SIG-M5 treated with dmso at 0.1 percent for 504 hours (cell line): ENCODE measurements around the gene PIP5KL1.

ENCODE experiments used
- DNase-seq: peaks from one replicate; lab custom pipeline; 2025; ENCODE audit not compliant: unreplicated experiment; lab: John Stamatoyannopoulos, UW

Gene PIP5KL1

GRCh38 chr9:127916720-127917581 is 13.6 kb downstream of the PIP5KL1 start, which contains the start of gene ST6GALNAC4:
Gene ST6GALNAC4 (minus strand): TSS chr9:127917041. CDS start chr9:127916419, 622 bp downstream.
- peak; percentile 78 for DNase-seq

- DNase-seq, result no peak
Measured at GRCh38 chr9:127915801-127916719, 14.5 kb downstream of the PIP5KL1 start.

DNA sequence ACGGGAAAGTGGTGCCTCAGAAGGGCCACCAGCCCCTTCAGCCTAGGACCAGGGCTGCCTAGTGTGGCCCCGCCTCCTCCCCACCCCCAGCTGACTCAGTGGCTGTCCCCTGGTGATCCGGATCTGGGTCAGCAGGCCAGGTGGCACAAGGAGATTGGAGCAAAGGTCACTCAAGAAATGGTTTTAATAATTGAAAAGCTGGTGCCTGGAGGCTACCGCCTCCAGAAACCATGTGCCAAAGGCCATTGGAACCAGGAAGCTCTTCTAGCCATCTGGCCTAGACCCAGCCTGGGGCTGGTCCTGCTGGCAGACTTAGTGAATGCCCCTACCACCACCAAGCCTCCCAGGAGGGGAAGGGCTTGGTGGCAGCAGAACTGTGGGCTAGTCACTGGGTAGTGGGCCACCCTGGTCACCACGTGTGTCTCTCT is 15.2 kb downstream of the PIP5KL1 start:
- no peak for DNase-seq

- no peak for DNase-seq
Measured at GRCh38 chr9:127913682-127914081, 16.9 kb downstream of the PIP5KL1 start.

DNA sequence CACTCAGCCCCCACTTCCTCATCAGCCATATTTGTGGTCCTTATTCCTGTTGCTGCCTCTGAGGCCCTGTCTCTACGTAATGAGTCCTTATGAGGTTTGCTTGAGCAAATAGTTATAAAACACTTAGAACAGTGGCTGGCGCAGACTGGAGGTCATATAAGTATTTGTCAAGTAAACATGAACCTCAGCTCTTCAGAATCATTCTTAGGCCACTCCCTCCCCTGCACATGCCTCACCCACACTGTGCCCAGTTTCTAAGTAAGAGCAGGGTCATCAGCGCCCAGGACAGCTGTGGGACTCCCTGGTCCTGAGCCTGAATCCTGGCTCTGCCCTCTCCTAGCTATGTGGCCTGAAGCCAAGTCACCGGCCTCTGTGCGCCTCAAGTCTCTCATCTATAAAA is 17.7 kb downstream of the PIP5KL1 start:
- no peak for DNase-seq

- DNase-seq, result no peak
Measured at GRCh38 chr9:127912296-127912695, 18.3 kb downstream of the PIP5KL1 start.

DNA sequence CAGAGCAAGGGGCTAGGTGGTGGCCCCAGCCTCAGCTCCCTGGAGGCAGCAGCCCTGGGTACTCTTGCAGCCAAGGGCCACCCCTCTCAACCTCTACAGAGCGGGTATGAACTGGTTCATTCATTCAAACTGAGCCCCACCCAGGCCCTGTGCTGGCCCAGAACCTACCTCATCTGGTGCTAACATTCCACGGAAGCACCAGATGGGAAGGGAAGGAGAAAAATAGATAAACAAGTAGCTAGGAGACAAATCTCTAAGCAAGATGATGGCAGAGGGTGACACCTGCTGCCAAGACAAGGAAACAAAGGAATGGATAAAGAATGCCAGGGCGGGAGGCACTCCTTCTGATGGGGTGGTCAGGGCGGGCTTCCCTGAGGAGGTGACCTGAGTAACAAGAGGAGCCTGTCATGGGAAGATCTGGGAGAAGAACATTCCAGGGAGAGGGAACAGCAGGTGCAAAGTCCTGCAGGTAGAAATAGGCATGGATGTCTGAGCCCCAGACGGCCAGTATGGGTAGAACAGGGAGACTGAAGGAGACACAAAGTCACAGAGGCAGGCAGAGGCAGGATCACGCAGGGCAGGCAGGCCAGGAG is 19.9 kb downstream of the PIP5KL1 start:
- no peak for DNase-seq

DNA sequence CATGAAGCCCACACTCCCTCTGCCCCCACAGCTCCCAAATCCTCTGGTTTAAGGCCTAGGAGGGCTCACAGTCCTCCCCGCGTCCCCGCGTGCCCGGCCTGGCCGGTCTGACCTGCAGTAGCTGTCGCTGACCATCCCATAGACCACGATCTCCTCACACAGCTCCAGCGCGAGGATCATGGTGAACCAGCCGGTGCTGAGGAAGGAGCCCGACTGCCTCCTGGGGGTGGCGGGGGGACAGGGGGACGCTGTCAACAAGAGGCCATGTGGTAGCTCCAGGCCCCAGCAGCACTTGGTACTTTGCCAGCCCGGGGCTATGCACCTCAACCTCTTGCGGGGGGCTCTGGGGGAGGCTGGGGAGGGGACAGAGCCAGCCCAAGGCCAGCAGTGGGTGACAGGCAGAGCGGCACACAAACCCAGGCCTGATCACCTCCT is 20.7 kb downstream of the PIP5KL1 start:
- no peak for DNase-seq

DNA sequence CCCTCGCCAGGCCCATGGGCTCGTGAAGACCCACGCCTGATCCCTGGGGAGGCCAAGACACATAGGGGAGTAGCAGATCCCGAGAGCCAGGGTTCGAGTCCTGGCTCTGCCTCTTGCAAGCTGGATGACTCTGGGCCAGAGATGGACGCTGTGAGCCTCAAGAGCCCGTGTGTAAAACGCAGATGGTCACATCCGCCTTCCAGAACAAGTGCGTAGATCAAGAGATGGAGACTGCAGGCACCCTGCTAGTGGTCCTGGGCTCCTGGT is 22.0 kb downstream of the PIP5KL1 start:
- no peak for DNase-seq

DNA sequence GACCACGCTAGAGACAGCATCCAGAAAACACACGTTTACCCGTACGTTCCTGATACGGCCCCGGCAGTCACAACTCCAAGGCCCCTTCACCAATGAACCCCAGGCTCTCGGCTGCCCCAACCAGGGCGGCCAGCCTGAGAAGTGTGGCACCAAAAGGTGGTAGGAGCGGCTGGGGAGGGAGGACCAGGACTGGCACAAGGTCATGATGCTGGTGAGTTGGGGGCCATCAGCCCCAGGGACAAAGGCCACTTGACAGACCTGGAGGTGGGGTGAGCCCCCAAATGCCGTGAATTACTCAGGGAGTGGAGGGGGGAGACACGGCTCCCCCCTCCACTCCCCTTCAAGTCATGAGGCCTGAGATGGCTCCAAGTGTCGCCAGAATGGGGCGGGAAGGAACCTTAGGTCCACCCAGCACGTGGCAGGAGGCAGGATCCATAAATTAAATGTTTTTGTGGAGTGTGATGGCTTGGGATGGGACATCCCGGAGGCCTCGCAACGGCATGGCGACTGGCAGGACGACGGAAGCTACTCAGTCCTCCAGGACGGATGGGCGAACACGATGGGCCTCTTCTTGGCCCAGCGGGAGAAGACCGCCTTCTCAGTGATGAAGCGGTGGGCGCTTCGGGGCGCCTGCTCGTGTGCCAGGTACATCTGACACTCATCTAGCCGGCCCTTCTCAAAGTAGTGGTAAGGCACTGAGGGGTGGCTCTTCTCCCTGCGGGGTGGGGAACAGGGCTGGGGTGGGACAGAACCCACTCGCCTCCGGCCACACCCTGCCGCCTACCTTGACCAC is 22.5 kb downstream of the PIP5KL1 start:
- DNase-seq, result no peak

DNA sequence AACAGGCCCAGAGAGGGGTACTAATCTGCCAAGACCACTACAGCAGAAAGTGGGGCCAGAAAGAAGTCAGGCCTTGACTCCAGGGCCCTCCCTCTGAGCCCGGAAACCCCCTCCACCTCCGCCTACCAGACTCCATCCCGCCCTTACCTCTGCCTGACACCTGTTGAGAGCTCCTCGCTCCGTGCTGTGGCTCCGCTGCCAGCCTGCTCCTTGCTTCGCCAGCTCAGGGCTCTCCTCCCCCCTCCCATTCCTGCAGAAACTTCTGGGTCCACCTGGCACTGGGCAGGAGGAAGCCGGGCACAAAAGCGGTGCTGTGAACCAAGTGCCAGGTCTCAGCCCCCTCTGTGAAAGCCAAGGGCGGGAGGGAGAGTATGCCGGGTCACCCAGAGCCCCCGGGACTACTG is 24.8 kb downstream of the PIP5KL1 start:
- DNase-seq, result no peak

DNA sequence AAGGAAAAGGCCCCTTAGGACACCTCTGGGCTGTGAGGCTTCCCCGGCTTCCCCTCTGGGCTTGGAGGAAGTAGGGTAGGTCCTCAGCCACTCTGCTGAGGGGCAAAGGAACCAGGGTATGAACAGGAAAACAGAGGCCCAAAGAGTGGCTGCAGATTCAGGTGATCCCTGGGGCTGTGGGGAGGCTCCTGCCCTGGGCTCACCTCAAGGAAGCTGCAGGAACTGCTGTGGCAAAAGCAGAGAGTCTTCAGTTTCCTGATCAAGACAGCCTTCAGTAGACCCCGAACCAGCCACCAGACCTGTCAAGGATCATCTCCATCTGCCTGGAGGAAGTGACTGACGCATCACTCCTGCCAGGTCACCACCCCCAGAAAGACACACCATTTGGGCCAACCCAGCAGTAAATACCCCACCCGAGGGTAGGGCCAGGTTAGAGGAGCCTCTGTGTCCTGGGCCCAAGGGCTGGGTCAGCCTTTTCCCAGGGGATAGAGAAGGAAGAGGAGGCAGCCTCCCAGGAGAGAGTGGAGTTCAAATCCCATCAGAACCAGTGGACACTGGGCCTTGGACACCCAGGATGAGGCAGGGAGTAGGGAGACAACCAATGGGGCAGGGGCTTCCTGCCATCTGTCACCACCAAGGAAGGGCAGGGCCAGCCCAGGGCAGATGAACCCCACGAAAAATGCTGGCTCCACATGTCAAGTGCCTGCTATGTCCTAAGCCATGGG is 25.4 kb downstream of the PIP5KL1 start:
- no peak for DNase-seq

- no peak for DNase-seq
Measured at GRCh38 chr9:127904561-127905003, 26.0 kb downstream of the PIP5KL1 start.

GRCh38 chr9:127903557-127904475 is 26.8 kb downstream of the PIP5KL1 start:
- no peak for DNase-seq

DNA sequence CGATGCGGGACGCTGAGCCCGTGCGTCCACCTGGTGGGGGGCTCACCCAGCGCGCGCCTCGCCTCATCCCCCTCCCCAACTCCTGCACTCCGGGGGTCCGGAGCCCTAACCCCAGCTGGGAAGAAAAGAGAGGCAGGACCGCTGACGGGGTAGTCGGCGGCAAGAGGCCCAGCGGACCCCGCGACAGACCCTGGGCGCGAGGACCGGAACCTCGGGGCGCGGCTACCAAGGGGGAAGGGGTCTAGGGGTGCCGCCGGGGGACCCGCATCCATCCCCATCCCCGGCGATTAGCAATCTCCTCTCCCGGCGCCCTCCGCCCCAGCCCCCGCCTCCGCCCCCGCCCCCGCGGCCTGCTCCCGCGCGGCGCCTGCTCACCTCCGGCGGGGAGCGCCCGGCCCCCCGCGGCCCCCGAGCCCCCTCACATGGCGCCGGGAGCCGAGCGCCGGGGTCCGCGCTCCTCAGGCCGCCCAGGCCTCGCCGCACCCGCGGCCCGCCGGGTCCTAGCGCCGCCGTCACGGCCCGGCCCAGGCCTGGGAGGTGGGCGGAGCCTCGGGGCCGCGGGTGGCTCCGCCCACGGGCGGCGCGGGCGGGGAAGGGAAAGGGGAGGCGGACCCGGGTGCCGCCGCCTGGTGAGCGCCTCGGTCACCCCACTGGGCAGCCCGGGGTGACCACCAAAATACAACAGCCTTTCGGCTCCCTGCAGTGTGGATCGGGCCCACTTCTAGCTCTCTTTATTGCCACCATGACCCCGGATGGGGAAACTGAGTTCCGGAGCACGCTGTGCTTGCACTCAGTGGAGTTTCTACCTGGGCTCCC is 31.2 kb downstream of the PIP5KL1 start, which contains the start of gene ST6GALNAC6:
Gene ST6GALNAC6 (minus strand): TSS at position 476 of the 816 bp plus-strand sequence. CDS start 1,622 bp downstream, outside the sequence.
- DNase-seq, result peak; percentile 44

DNA sequence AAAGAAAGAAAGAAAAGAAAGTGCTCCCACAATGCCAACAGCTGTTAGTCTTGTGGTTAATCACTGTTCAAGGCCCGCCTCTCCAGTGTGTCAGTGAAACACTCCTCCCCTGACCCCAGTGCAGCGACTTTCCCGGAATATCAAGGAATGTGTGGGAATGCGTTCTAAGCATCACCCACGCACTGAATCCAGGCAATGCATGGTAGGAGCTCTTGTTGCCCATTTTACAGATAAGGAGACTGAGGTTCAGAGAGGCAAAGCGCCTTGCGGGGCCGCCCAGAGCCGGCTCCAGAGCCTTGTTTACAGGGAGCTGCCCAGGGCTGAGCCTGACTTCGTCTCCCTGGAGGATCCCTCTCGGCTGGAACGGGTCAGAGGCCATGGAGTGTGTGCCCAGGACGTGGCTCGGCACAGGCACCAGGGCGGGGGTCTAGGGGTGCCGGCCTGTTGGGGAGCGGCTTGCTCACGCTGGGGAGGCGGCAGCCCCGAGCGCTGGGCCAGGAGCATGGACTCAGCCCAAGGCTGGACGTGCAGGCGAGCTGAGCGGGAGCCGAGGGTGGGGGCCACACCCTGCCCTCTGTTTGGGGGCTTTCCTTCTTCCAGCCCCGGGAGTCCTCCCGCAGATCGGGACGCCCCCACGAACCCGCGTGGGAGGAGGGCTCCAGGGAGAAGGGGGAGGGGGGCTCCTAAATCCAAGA is 32.0 kb downstream of the PIP5KL1 start:
- no peak for DNase-seq

DNA sequence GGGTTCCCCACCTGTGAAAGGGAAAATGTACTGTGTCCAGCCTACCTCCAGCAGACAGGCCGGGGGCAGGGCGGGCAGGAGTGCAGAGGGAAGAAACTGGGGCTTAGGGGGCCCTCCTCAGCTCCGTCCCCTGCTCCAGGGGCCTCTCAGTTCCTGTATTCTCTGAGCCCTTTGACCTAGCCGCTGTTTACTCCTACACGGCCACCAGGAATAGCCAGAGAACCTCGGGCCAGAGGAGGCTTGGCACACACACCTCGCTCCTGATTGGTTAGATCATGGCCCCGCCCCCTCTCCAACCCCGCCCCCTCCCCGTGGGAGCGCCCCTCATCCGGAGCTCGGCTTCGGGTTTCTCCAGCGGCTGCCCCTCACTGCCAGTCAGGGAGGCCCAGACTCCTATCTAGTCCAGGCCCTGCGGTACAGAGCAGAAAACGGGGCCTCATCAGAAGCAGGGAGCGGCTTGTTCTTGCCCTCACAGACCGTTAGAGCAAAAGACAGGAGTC is 33.3 kb downstream of the PIP5KL1 start:
- peak; percentile 39 for DNase-seq
